NB4 (cell line): ENCODE data around the gene SRRM2.

Source experiments
- MYC ChIP-seq: IDR thresholded peaks from 2 replicates; pipeline ENCODE4 v1.6.1; 2011; ENCODE audit warnings: low read depth, low read length
- POLR2A ChIP-seq: IDR thresholded peaks from 2 replicates; pipeline ENCODE4 v1.6.1; 2011; ENCODE audit warnings: mild to moderate bottlenecking; ENCODE audit not compliant: insufficient read length; ENCODE audit errors: extremely low read depth
- TF ChIP-seq, protein P1 (sequence below): IDR thresholded peaks from one replicate; pipeline ENCODE4 v1.5.1; 2012; ENCODE audit warnings: low read depth, low read length
- TF ChIP-seq, protein P2 (sequence below): IDR thresholded peaks from 2 replicates; pipeline ENCODE4 v1.6.1; 2011; ENCODE audit warnings: low read depth, low read length

DNA sequence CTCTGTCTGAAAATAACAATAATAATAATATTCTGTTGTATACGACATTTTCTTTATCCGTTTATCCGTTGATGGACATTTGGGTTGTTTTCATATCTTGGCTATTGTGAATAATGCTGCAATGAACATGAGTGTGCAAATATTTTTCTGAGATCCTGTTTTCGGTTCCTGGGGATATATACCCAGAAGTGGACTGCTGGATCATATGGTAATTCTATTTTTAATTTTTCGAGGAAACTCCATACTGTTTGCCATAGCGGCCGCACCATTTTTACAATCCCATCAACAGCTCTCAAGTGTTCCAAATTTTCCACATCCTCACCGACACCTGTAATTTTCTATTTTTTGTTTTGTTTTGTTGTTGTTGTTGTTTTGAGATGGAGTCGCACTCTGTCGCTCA, 40.5 kb downstream of the SRRM2 start:
- TF ChIP-seq, protein P1, sequence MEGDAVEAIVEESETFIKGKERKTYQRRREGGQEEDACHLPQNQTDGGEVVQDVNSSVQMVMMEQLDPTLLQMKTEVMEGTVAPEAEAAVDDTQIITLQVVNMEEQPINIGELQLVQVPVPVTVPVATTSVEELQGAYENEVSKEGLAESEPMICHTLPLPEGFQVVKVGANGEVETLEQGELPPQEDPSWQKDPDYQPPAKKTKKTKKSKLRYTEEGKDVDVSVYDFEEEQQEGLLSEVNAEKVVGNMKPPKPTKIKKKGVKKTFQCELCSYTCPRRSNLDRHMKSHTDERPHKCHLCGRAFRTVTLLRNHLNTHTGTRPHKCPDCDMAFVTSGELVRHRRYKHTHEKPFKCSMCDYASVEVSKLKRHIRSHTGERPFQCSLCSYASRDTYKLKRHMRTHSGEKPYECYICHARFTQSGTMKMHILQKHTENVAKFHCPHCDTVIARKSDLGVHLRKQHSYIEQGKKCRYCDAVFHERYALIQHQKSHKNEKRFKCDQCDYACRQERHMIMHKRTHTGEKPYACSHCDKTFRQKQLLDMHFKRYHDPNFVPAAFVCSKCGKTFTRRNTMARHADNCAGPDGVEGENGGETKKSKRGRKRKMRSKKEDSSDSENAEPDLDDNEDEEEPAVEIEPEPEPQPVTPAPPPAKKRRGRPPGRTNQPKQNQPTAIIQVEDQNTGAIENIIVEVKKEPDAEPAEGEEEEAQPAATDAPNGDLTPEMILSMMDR: no peak
- TF ChIP-seq, protein P2, sequence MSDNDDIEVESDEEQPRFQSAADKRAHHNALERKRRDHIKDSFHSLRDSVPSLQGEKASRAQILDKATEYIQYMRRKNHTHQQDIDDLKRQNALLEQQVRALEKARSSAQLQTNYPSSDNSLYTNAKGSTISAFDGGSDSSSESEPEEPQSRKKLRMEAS: no peak
- TF ChIP-seq POLR2A (no peak), MYC (no peak)
